A549 (cell line): ENCODE data around the gene THSD7A. TPM values are rescaled to one million over a fixed set of nuclear protein-coding genes. Genes with fewer than 3 reads are reported as not detected.

Experiments used
- ATAC-seq, 2 experiments: fragments of 200-7000 bp in 1 of 2; fragments of >200 bp in 1 of 2; cut with Nextera tagmentation in 1 of 2; cut with Tn5 transposase in 1 of 2; 3 replicates each; pipeline versions ENCODE4 v1.8.0 to v1.9.1; 2018 to 2020; ENCODE audit warnings: mild to moderate bottlenecking in 1 of 2, moderate library complexity in 1 of 2
- CTCF ChIA-PET: fragments of 300-600 bp; sonication (Branson Sonifier 250); formaldehyde crosslinking; extraction: SDS; loops from one replicate; lab custom pipeline; 2021; ENCODE audit warnings: antibody characterized with exemption, inconsistent platforms; lab: Yijun Ruan, JAX
- POLR2A ChIA-PET: fragments of 350-600 bp; formaldehyde crosslinking; extraction: SDS; loops from one replicate; lab custom pipeline; 2021; ENCODE audit warnings: antibody characterized with exemption, inconsistent platforms; lab: Yijun Ruan, JAX
- DNase-seq, 2 experiments: peaks; one replicate each; pipeline versions ENCODE4 v3.0.0 to v3.0.0-alpha.2; 2011 to 2016; ENCODE audit warnings: low read depth in 1 of 2, low spot score in 1 of 2
- FAIRE-seq: peaks from 2 replicates; lab custom pipeline; 2011; peaks lifted over from hg19 to GRCh38; lab: Jason Lieb, UNC
- H3K27ac ChIP-seq, 2 experiments: fragments of >200 bp; sonication (Bioruptor Twin); formaldehyde crosslinking; 3 replicates each; pipeline ENCODE4 v1.5.1; 2016 to 2017
- H3K4me1 ChIP-seq: fragments of >200 bp; sonication (Bioruptor Twin); formaldehyde crosslinking; 3 replicates; pipeline ENCODE4 v1.6.1; 2016
- H3K4me2 ChIP-seq: fragments of >200 bp; sonication (Bioruptor Twin); formaldehyde crosslinking; 3 replicates; pipeline ENCODE4 v1.6.1; 2016
- H3K4me3 ChIP-seq: fragments of >200 bp; sonication (Bioruptor Twin); formaldehyde crosslinking; 3 replicates; pipeline ENCODE4 v1.5.1; 2016
- H3K9me3 ChIP-seq: fragments of >200 bp; sonication (Bioruptor Twin); formaldehyde crosslinking; 3 replicates; pipeline ENCODE4 v1.6.1; 2016
- BCL3 ChIP-seq: fragments of >200 bp; sonication (Bioruptor Twin); formaldehyde crosslinking; IDR thresholded peaks from 3 replicates; pipeline ENCODE4 v1.6.1; 2016
- BHLHE40 ChIP-seq: IDR thresholded peaks from 2 replicates; pipeline ENCODE4 v1.6.1; 2012; ENCODE audit warnings: low read depth, low read length, inconsistent platforms
- CBX2 ChIP-seq: fragments of 200-600 bp; sonication (generic); IDR thresholded peaks from 2 replicates; pipeline ENCODE4 v1.6.1; 2016; ENCODE audit warnings: low read depth, mild to moderate bottlenecking, borderline replicate concordance
- CBX8 ChIP-seq: fragments of 200-600 bp; sonication (generic); IDR thresholded peaks from 2 replicates; pipeline ENCODE4 v1.6.1; 2016
- CHD2 ChIP-seq: fragments of 150-350 bp; IDR thresholded peaks from 2 replicates; pipeline ENCODE4 v1.6.1; 2014; ENCODE audit warnings: low read length; ENCODE audit not compliant: partially characterized antibody
- CHD4 ChIP-seq: fragments of 200-600 bp; sonication (generic); IDR thresholded peaks from 2 replicates; pipeline ENCODE4 v1.6.1; 2016; ENCODE audit warnings: antibody characterized with exemption, mild to moderate bottlenecking, borderline replicate concordance
- EHF ChIP-seq: fragments of 250-450 bp; sonication (Bioruptor Pico); IDR thresholded peaks from 2 replicates; pipeline ENCODE4 v1.5.0; 2020; ENCODE audit warnings: mild to moderate bottlenecking
- EHMT2 ChIP-seq: fragments of 200-600 bp; sonication (generic); IDR thresholded peaks from 2 replicates; pipeline ENCODE4 v1.6.1; 2016; ENCODE audit warnings: antibody characterized with exemption, low read depth, mild to moderate bottlenecking, moderate library complexity
- ELK1 ChIP-seq: fragments of 150-350 bp; IDR thresholded peaks from 2 replicates; pipeline ENCODE4 v1.6.1; 2014; ENCODE audit warnings: low read depth, mild to moderate bottlenecking, low read length
- EP300 ChIP-seq, 2 experiments: fragments of >200 bp; sonication (Bioruptor Twin); formaldehyde crosslinking; IDR thresholded peaks; 2 replicates in 1 of 2; 3 replicates in 1 of 2; pipeline ENCODE4 v1.6.1; 2016 to 2017
- FOSB ChIP-seq: fragments of 250-450 bp; sonication (Bioruptor Pico); IDR thresholded peaks from 2 replicates; pipeline ENCODE4 v1.5.0; 2020; ENCODE audit warnings: mild to moderate bottlenecking, moderate library complexity
- GATA3 ChIP-seq: IDR thresholded peaks from 2 replicates; pipeline ENCODE4 v1.6.1; 2012; ENCODE audit warnings: borderline replicate concordance
- HDAC2 ChIP-seq: fragments of 200-600 bp; sonication (generic); IDR thresholded peaks from 2 replicates; pipeline ENCODE4 v1.6.1; 2016
- HES2 ChIP-seq: fragments of >200 bp; sonication (Bioruptor Twin); formaldehyde crosslinking; IDR thresholded peaks from 2 replicates; pipeline ENCODE4 v1.6.1; 2016
- HEYL ChIP-seq: fragments of 250-450 bp; sonication (Bioruptor Pico); IDR thresholded peaks from 2 replicates; pipeline ENCODE4 v1.8.0; 2021; ENCODE audit warnings: mild to moderate bottlenecking, moderate library complexity
- HOXA7 ChIP-seq: fragments of 250-450 bp; sonication (Bioruptor Pico); IDR thresholded peaks from 2 replicates; pipeline ENCODE4 v1.5.0; 2020; ENCODE audit warnings: mild to moderate bottlenecking, moderate library complexity
- HOXB13 ChIP-seq: fragments of 250-450 bp; sonication (Bioruptor Pico); IDR thresholded peaks from 2 replicates; pipeline ENCODE4 v1.5.0; 2020; ENCODE audit warnings: low read depth, mild to moderate bottlenecking, moderate library complexity
- HOXB5 ChIP-seq: fragments of 250-450 bp; sonication (Bioruptor Pico); IDR thresholded peaks from 2 replicates; pipeline ENCODE4 v1.5.0; 2020; ENCODE audit warnings: mild to moderate bottlenecking, moderate library complexity
- JUN ChIP-seq, 2 experiments: fragments of >200 bp; sonication (Bioruptor Twin); formaldehyde crosslinking; IDR thresholded peaks; 2 replicates in 1 of 2; 3 replicates in 1 of 2; pipeline ENCODE4 v1.6.1; 2016 to 2017
- KDM1A ChIP-seq: fragments of 200-600 bp; sonication (generic); IDR thresholded peaks from 2 replicates; pipeline ENCODE4 v1.6.1; 2016; ENCODE audit warnings: low read depth, mild to moderate bottlenecking
- MAX ChIP-seq: IDR thresholded peaks from 2 replicates; pipeline ENCODE4 v1.6.1; 2012
- MYC ChIP-seq: IDR thresholded peaks from 2 replicates; pipeline ENCODE4 v1.6.1; 2012; ENCODE audit warnings: mild to moderate bottlenecking, inconsistent platforms, low read length, improper control_type of control experiment, borderline replicate concordance
- NR3C1 ChIP-seq: fragments of >200 bp; sonication (Bioruptor Twin); formaldehyde crosslinking; IDR thresholded peaks from 3 replicates; pipeline ENCODE4 v1.6.1; 2017
- PBX3 ChIP-seq: IDR thresholded peaks from 2 replicates; pipeline ENCODE4 v1.6.1; 2012
- POLR2A ChIP-seq: IDR thresholded peaks from 2 replicates; pipeline ENCODE4 v1.6.1; 2012; ENCODE audit warnings: mild to moderate bottlenecking, low read length
- POLR2AphosphoS2 ChIP-seq: conservative IDR thresholded peaks from 2 replicates; pipeline ENCODE4 v1.6.1; 2012; ENCODE audit warnings: low read length, improper control_type of control experiment, inconsistent platforms
- RAD21 ChIP-seq, 2 experiments: fragments of >200 bp in 1 of 2; sonication (Bioruptor Twin) in 1 of 2; formaldehyde crosslinking in 1 of 2; IDR thresholded peaks in 1 of 2; conservative IDR thresholded peaks in 1 of 2; 2 replicates in 1 of 2; 3 replicates in 1 of 2; pipeline ENCODE4 v1.6.1; 2012 to 2018; ENCODE audit warnings: inconsistent platforms in 1 of 2
- RCOR1 ChIP-seq: fragments of 150-350 bp; IDR thresholded peaks from 2 replicates; pipeline ENCODE4 v1.6.1; 2014; ENCODE audit warnings: antibody characterized with exemption, low read length, low read depth
- RFX5 ChIP-seq: fragments of 450-650 bp; IDR thresholded peaks from 2 replicates; pipeline ENCODE4 v1.7.1; 2014; ENCODE audit warnings: antibody characterized with exemption, mild to moderate bottlenecking, moderate library complexity
- SMC3 ChIP-seq: fragments of >200 bp; sonication (Bioruptor Twin); formaldehyde crosslinking; IDR thresholded peaks from 3 replicates; pipeline ENCODE4 v1.6.1; 2018; ENCODE audit warnings: inconsistent platforms
- ZC3H11A ChIP-seq: fragments of 450-650 bp; IDR thresholded peaks from 2 replicates; pipeline ENCODE4 v1.6.1; 2014; ENCODE audit warnings: antibody characterized with exemption, mild to moderate bottlenecking
- WGBS: methylation state at CpG from one replicate; pipeline ENCODE4 v1.1.6; 2017; ENCODE audit errors: missing lambda C conversion rate; 5-methylcytosine and 5-hydroxymethylcytosine counted together
- polyA plus RNA-seq, 4 experiments: library from polyadenylated mRNA; depleted of rRNA in 3 of 4; stranded (reverse); fragments of >200 nt; fragmentation: RNase III in 1 of 4; extraction: RNeasy Plus Mini Kit Qiagen cat#74134 plus additional on column Dnase treatment in 1 of 4; gene quantifications; 2 replicates in 3 of 4; 3 replicates in 1 of 4; pipeline ENCODE4 v1.2.3, GENCODE V29; 2011 to 2017

Gene THSD7A
- polyA plus RNA-seq, 2 of the 4 experiments (the other 2 are of a cell fraction) = 5.7 to 11.8 TPM

GRCh38 chr7:11570922-11571550 is 261.0 kb downstream of the THSD7A start:
- TF ChIP-seq BHLHE40 (no peak), BCL3 (no peak), JUN (IDR thresholded peaks at IDR 0.05) (no peak), EHF (CRISPR knock-in tag) (no peak), POLR2AphosphoS2 (no peak), ZC3H11A (no peak), HEYL (no peak), MYC (no peak), CBX8 (no peak), ELK1 (no peak), CHD2 (no peak), POLR2A (no peak), NR3C1 (no peak), CBX2 (no peak)
- ChIA-PET CTCF (interaction anchor here (0.6 to 1.1 kb wide), 2 partner anchors 10 to 55 kb away, joined by 3 read pairs; no protein-coding TSS in a partner anchor), POLR2A (no interaction called here)
- DNase-seq (peak; percentile 2 to 25), FAIRE-seq (no peak), ATAC-seq (peak; percentile 24 to 67; a peak in 4 of 6 replicates)
- peaks cover 21% of the 10 kb centered on the region for H3K4me1 ChIP-seq
- 71% methylated on average over 2 of the region's 2 CpGs for WGBS
- H3K4me2 ChIP-seq = no peak overlapping the region; the same call in 2 of the 3 replicates
- H3K4me3 ChIP-seq = no peak overlapping the region
- no peaks in the 10 kb centered on the region for H3K9me3 ChIP-seq
- peak overlapping the region; percentile 3 to 40; a peak in 3 of 6 replicates for H3K27ac ChIP-seq

GRCh38 chr7:11570205-11570604 is 261.8 kb downstream of the THSD7A start:
- DNase-seq (no peak), FAIRE-seq (no peak), ATAC-seq (peak in 1 of 2 experiments; percentile 29; a peak in 1 of 6 replicates)
- peaks cover 27% of the 10 kb centered on the region for H3K4me1 ChIP-seq
- ChIA-PET CTCF (no interaction called here), POLR2A (no interaction called here)
- no peaks in the 10 kb centered on the region for H3K9me3 ChIP-seq
- WGBS = 4% methylated on average over 1 of the region's 1 CpG
- no peak overlapping the region for H3K4me3 ChIP-seq
- no peak for TF ChIP-seq HOXB13 (CRISPR knock-in tag)
- no peak for TF ChIP-seq EHMT2
- TF ChIP-seq KDM1A = no peak
- no peak for TF ChIP-seq HOXA7 (CRISPR knock-in tag)
- TF ChIP-seq FOSB (CRISPR knock-in tag) = no peak
- peak overlapping the region; percentile 46 to 64; a peak in 5 of 6 replicates for H3K27ac ChIP-seq
- H3K4me2 ChIP-seq = peak overlapping the region; percentile 52

GRCh38 chr7:11567571-11567970 is 264.4 kb downstream of the THSD7A start:
- H3K27ac ChIP-seq = no peak overlapping the region
- ChIA-PET POLR2A (no interaction called here), CTCF (interaction anchor here (0.9 kb wide), 1 partner anchor 9 kb away, joined by 3 read pairs; no protein-coding TSS in a partner anchor)
- DNase-seq (no peak), FAIRE-seq (no peak), ATAC-seq (no peak)
- WGBS = 73% methylated on average over 3 of the region's 3 CpGs
- H3K4me2 ChIP-seq = no peak overlapping the region
- H3K4me1 ChIP-seq = peaks cover 27% of the 10 kb centered on the region
- H3K4me3 ChIP-seq = no peak overlapping the region
- no peak for TF ChIP-seq GATA3
- no peak for TF ChIP-seq RFX5
- TF ChIP-seq RAD21 (conservative IDR thresholded peaks at IDR 0.05 in 1 of 2, IDR thresholded peaks at IDR 0.05 in 1 of 2) = no peak
- TF ChIP-seq PBX3 = no peak
- TF ChIP-seq POLR2AphosphoS2 = no peak
- TF ChIP-seq CHD4 = no peak
- TF ChIP-seq FOSB (CRISPR knock-in tag) = no peak
- no peak for TF ChIP-seq SMC3
- no peak for TF ChIP-seq CHD2
- no peak for TF ChIP-seq HDAC2
- no peak for TF ChIP-seq HES2
- TF ChIP-seq MAX = no peak
- TF ChIP-seq HOXB5 (CRISPR knock-in tag) = no peak
- no peak for TF ChIP-seq JUN (IDR thresholded peaks at IDR 0.05)
- no peak for TF ChIP-seq HEYL
- no peak for TF ChIP-seq RCOR1
- no peak for TF ChIP-seq EP300 (IDR thresholded peaks at IDR 0.05)
- no peaks in the 10 kb centered on the region for H3K9me3 ChIP-seq
